Spinal cord (tissue), 10 donors: ENCODE measurements around the gene FBXO9. TPM values are rescaled to one million over a fixed set of nuclear protein-coding genes. Genes with fewer than 3 reads are reported as not detected.
"Not testable (repeated sequence)": the region's sequence is repeated elsewhere in the genome, so short reads cannot be mapped to it uniquely, and the experiment has no call there.

Experiments
- DNase-seq, 6 donors: peaks; one replicate each; pipeline versions ENCODE4 v3.0.0 to v3.0.0-alpha.2; 2013 to 2015; ENCODE audit warnings: low spot score in 6 of 6, low read depth in 4 of 6
- H3K27ac ChIP-seq: one replicate; pipeline ENCODE4 v1.5.1; 2013; ENCODE audit warnings: low read depth, low read length, control low read depth
- H3K27me3 ChIP-seq: one replicate; pipeline ENCODE4 v1.6.1; 2013; ENCODE audit warnings: low read length; ENCODE audit not compliant: control insufficient read depth, insufficient read depth
- H3K36me3 ChIP-seq: one replicate; pipeline ENCODE4 v1.6.1; 2013; ENCODE audit warnings: low read length; ENCODE audit not compliant: control insufficient read depth, insufficient read depth
- H3K4me1 ChIP-seq: one replicate; pipeline ENCODE4 v1.6.1; 2013; ENCODE audit warnings: low read length; ENCODE audit not compliant: control insufficient read depth, insufficient read depth
- H3K4me3 ChIP-seq: one replicate; pipeline ENCODE4 v1.5.1; 2013; ENCODE audit warnings: low read depth, low read length, control low read depth
- H3K9me3 ChIP-seq: one replicate; pipeline ENCODE4 v1.6.1; 2013; ENCODE audit warnings: low read length; ENCODE audit not compliant: control insufficient read depth, insufficient read depth
- WGBS: methylation state at CpG from one replicate; pipeline ENCODE4 v1.1.5; 2013; ENCODE audit warnings: missing lambda C conversion rate; ENCODE audit not compliant: insufficient coverage; 5-methylcytosine and 5-hydroxymethylcytosine counted together
- polyA plus RNA-seq, 2 donors: library from polyadenylated mRNA; unstranded; fragments of 120-200 nt; gene quantifications; one replicate each; pipeline ENCODE4 v1.2.1, GENCODE V29; 2013; ENCODE audit not compliant: insufficient read length in 2 of 2
- total RNA-seq, 2 donors: library from RNA; depleted of rRNA in 1 of 2; stranded (reverse); fragments of 120-200 nt in 1 of 2; fragments of >200 nt in 1 of 2; gene quantifications; one replicate each; pipeline versions ENCODE4 v1.2.3 to v1.2.4, GENCODE V29; 2013 to 2014
- donor health status: healthy.

Gene FBXO9
- total and polyA plus RNA-seq, 4 donors: 67.7 to 132 (median 103) TPM

- Histone ChIP-seq H3K9me3 (no peaks in the 10 kb centered on the region), H3K27ac (no peak overlapping the region), H3K27me3 (no peaks in the 10 kb centered on the region), H3K4me1 (peaks cover 4% of the 10 kb centered on the region), H3K36me3 (peaks cover 11% of the 10 kb centered on the region), H3K4me3 (no peak overlapping the region)
- DNase-seq: no peak
- WGBS: 41% methylated on average over 4 of the region's 4 CpGs
These were observed 21.1 kb upstream of the FBXO9 start for GRCh38 chr6:53044071-53044470.

DNA sequence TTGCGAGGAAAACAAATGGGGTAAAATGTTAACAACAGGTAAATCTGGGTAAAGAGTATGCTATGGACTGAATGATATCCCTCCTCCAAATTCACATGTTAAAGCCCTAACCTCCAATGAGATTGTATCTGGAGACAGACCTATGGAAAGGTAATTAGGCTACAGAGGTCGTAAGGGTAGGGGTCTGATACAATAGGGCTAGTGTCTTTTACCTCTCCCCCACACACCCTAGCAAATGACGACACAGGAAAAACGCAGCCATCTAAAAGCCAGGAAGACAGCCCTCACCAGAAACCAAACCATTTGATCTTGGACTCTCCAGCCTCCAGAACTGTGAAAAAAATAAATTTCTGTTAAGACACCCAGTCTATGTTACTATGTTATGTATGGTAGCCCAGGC, 20.6 kb upstream of the FBXO9 start:
- Histone ChIP-seq H3K27ac (no peak overlapping the region), H3K4me3 (no peak overlapping the region), H3K9me3 (no peaks in the 10 kb centered on the region), H3K36me3 (peaks cover 11% of the 10 kb centered on the region), H3K27me3 (no peaks in the 10 kb centered on the region), H3K4me1 (peaks cover 4% of the 10 kb centered on the region)
- DNase-seq: no peak
- WGBS: no CpG with 5 or more reads among the region's 4 CpGs

DNA sequence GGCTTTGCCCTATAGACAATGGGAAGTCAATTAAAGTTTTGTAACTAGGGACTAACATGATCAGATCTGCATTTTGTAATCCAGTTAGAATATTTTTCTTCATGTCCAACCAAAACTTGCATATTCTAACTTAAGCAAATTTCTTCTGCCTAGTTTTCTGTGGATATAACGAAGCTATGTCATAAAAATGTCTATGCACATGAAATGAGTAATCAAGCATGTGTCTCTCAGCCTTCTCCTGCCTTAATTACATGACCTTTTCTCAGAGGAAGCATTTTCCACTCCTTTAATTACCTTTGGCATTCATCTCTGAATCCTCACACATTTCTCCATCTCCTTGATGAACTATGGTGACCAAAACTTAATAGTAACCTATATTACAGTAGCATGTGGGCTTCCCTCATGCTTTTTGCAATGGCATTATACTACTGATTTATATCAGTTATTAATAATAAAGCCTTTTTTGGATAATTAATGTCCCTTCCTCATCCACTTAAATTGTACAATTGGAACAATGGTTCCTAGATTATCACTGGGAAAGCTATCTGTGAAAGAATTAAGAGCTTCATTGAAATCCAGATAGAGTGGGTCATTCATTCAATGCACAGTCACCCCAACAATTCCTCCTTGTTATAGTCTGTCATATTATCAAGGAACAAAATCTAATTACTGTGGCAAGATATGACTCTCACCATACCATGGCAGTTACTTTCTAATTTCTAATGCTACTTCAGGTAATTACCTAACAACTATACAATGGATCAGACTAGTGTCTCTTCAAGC, 19.1 kb upstream of the FBXO9 start:
- peak in 1 of 6 donors; percentile 40 for DNase-seq
- Histone ChIP-seq H3K36me3 (peaks cover under 1% of the 10 kb centered on the region), H3K27me3 (no peaks in the 10 kb centered on the region), H3K4me1 (peaks cover 4% of the 10 kb centered on the region), H3K4me3 (no peak overlapping the region), H3K9me3 (no peaks in the 10 kb centered on the region), H3K27ac (no peak overlapping the region)
- WGBS: no CpG with 5 or more reads among the region's 1 CpG

DNA sequence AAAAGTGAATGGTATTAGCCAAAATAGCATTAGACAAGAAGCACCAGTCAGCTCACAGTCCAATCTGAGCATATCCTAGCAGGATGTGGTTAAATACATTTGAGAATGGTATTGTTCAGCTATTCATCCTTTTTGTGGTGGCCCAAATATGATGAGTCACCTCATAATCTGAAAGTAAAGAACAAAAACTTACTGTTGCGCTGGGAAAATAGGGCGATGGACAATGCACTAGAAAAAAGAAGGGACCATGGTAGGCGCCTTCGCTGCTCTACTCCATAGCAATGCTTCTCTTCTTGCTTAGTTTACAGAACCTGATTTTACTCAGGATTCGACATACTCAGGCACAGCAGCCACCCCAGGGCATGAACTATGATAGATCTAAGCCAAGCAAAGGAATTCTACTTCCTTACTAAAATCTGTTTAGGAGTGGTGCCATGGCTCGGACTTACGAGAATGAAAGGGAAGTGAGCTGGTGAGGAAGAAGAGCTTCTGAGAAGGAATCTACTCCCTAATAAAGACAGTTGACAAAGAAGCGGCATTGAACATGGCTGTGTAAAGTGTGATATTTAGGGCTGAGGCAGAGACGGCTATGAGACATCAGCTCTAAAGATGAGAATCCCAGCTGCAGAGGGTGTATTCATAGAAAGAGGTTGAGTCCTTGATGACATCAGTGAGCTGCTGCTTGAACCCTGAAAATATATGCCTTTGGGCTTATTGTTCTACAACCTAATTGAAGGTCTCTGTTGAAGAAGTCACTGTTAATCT, 16.6 kb upstream of the FBXO9 start:
- Histone ChIP-seq H3K36me3 (no peaks in the 10 kb centered on the region), H3K4me1 (peaks cover 4% of the 10 kb centered on the region), H3K9me3 (no peaks in the 10 kb centered on the region), H3K4me3 (no peak overlapping the region), H3K27me3 (no peaks in the 10 kb centered on the region), H3K27ac (no peak overlapping the region)
- WGBS: 98% methylated on average over 4 of the region's 9 CpGs
- DNase-seq: no peak

- 56% methylated on average over 1 of the region's 1 CpG for WGBS
- DNase-seq: no peak
- Histone ChIP-seq H3K27ac (no peak overlapping the region), H3K27me3 (no peaks in the 10 kb centered on the region), H3K4me3 (no peak overlapping the region), H3K9me3 (no peaks in the 10 kb centered on the region), H3K4me1 (no peaks in the 10 kb centered on the region), H3K36me3 (no peaks in the 10 kb centered on the region)
These were observed 15.8 kb upstream of the FBXO9 start for GRCh38 chr6:53049415-53049814.

DNA sequence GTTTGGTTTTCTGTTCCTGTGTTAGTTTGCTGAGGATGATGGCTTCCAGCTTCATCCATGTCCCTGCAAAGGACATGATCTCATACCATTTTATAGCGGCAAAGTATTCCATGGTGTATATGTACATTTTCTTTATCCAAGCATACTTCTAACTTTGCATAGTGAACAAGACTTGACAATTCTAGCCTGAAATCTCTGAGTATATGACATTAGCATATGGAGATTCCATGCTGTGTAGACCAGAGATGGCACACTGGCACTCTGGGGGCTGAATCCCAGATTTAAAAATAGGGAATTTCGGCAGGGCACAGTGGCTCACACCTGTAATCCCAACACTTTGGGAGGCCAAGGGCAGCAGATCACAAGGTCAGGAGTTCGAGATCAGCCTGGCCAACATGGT, 13.1 kb upstream of the FBXO9 start:
- not testable (repeated sequence) for H3K9me3 ChIP-seq, H3K27ac ChIP-seq, DNase-seq, H3K36me3 ChIP-seq, H3K4me3 ChIP-seq, H3K27me3 ChIP-seq, H3K4me1 ChIP-seq
- WGBS: 100% methylated on average over 2 of the region's 3 CpGs

- WGBS: 60% methylated on average over 1 of the region's 4 CpGs
- no peak overlapping the region for H3K27ac ChIP-seq
- no peaks in the 10 kb centered on the region for H3K27me3 ChIP-seq
These were observed 10.7 kb upstream of the FBXO9 start for GRCh38 chr6:53054532-53054931.

GRCh38 chr6:53055873-53056272, 9.3 kb upstream of the FBXO9 start:
- WGBS: 72% methylated on average over 2 of the region's 5 CpGs
- Histone ChIP-seq H3K27me3 (no peaks in the 10 kb centered on the region), H3K36me3 (no peaks in the 10 kb centered on the region), H3K4me3 (no peak overlapping the region), H3K4me1 (no peaks in the 10 kb centered on the region), H3K27ac (no peak overlapping the region), H3K9me3 (no peaks in the 10 kb centered on the region)
- DNase-seq: no peak

More at GRCh38 chr6:53054532-53054931, 10.7 kb upstream of the FBXO9 start:
- H3K4me1 ChIP-seq: no peaks in the 10 kb centered on the region
- DNase-seq: no peak
- no peak overlapping the region for H3K4me3 ChIP-seq
- no peaks in the 10 kb centered on the region for H3K9me3 ChIP-seq
- H3K36me3 ChIP-seq: no peaks in the 10 kb centered on the region

DNA sequence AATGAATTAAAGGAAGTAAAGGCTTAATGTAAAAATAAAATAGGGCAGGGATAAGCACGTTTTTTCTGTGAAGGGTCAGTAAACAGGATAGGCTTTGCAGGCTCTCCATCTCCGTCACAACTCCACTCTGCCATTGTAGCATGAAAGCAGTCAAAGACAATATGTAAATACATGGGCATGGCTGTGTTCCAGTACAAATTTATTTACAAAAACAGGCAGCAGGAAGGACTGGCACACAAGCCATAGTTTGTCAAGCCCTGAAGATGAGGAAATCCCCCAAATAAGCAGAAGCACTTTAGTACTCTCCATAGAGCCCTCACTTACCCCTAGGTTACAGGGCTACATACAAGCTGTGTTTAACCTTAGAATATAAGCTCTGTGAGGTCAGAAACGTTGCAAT, 8.9 kb upstream of the FBXO9 start:
- Histone ChIP-seq H3K4me3 (no peak overlapping the region), H3K27ac (no peak overlapping the region), H3K36me3 (no peaks in the 10 kb centered on the region), H3K4me1 (no peaks in the 10 kb centered on the region), H3K27me3 (no peaks in the 10 kb centered on the region), H3K9me3 (no peaks in the 10 kb centered on the region)
- DNase-seq: peak in 1 of 6 donors; percentile 65
- WGBS: no CpG with 5 or more reads among the region's 3 CpGs
